Stimulated activated CD4-positive, alpha-beta T cell treated with anti-CD3 and anti-CD28 coated beads, Interleukin-4, amount 100 ng/mL, for 24 hours (primary cell): ENCODE results near the gene ZBTB42.

Experiments
- DNase-seq: peaks from one replicate; pipeline ENCODE4 v3.0.0-alpha.2; 2020

ZBTB42 gene

DNA sequence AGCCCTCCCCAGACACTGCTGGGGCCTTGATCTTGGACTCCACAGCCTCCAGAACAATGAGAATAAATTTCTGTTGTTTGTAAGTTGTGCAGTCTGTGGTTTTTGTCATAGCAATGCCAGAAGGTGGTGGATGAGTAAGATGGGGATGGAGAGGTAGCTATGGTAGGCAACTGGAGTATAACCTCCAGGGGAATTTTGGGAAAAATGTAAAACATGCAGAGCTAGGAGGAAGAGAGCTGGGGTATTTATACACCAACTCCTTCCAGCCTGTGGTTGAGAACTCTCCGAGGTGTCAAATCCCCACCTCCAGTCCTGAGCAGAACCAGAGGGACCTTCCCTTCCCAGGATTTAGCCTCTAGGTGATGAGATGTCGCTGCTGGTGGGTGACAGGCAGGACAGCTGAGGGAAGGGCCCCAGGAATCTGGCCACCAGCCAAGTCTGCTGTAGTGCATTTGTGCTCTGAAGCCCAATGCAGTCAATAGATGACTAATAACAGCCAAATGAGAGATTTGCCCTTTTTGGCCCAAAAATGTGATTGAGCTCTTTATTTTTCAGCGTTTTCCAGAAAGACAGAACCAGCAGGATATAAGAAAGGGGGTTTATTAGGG is 45.0 kb downstream of the ZBTB42 start:
- no peak for DNase-seq

- no peak for DNase-seq
These were observed 51.4 kb downstream of the ZBTB42 start for GRCh38 chr14:104852280-104852663.
